Motor neuron (in vitro differentiated cells): ENCODE data around the gene AKR1B15. TPM values are rescaled to one million over a fixed set of nuclear protein-coding genes. Genes with fewer than 3 reads are reported as not detected.

Source experiments
- ATAC-seq, 8 experiments: fragments of 200-7000 bp; cut with Tn5 transposase; replicated peaks in 6 of 8; 2 replicates each; pipeline ENCODE4 v1.8.0; 2021; ENCODE audit warnings: mild to moderate bottlenecking in 8 of 8, moderate library complexity in 8 of 8
- H3K27ac ChIP-seq, 2 donors: fragments of 250-450 bp; sonication (Bioruptor Pico); 2 replicates each; pipeline ENCODE4 v1.9.0; 2021; ENCODE audit warnings: antibody characterized with exemption in 2 of 2, mild to moderate bottlenecking in 2 of 2, moderate library complexity in 1 of 2
- H3K4me1 ChIP-seq, 2 donors: fragments of 250-450 bp; sonication (Bioruptor Pico); replicated peaks in 1 of 2; 2 replicates each; pipeline ENCODE4 v1.6.1; 2021; ENCODE audit warnings: antibody characterized with exemption in 2 of 2, mild to moderate bottlenecking in 2 of 2, moderate library complexity in 1 of 2
- H3K4me3 ChIP-seq, 5 donors: fragments of 250-450 bp; sonication (Bioruptor Pico); 2 replicates each; pipeline ENCODE4 v1.9.0; 2021; ENCODE audit warnings: antibody characterized with exemption in 5 of 5, mild to moderate bottlenecking in 5 of 5, moderate library complexity in 4 of 5
- WGBS, 10 experiments: fragments of 450-650 bp; shearing (Covaris generic); methylation state at CpG; one replicate each; pipeline ENCODE4 v1.0.0; 2022; 5-methylcytosine and 5-hydroxymethylcytosine counted together
- in situ Hi-C, 9 experiments: fragments of 400-800 bp; cut with MboI; loops; one replicate each; pipeline ENCODE4 v1.15.0; 2021; ENCODE audit warnings: low sequenced_read_pairs in 9 of 9, low pct_unique_long_range_greater_than_20kb in 2 of 9; ENCODE audit not compliant: unreplicated experiment in 9 of 9
- total RNA-seq, 8 experiments: library from RNA; unstranded; fragments of 300-600 nt; gene quantifications; 2 replicates each; pipeline versions ENCODE4 v1.2.3 to v1.2.4, GENCODE V29; 2022

Gene AKR1B15
- total RNA-seq, result under 1 TPM in 5 of 8 experiments, not detected in 3; 0.05 to 0.47 (median 0.21) TPM

DNA sequence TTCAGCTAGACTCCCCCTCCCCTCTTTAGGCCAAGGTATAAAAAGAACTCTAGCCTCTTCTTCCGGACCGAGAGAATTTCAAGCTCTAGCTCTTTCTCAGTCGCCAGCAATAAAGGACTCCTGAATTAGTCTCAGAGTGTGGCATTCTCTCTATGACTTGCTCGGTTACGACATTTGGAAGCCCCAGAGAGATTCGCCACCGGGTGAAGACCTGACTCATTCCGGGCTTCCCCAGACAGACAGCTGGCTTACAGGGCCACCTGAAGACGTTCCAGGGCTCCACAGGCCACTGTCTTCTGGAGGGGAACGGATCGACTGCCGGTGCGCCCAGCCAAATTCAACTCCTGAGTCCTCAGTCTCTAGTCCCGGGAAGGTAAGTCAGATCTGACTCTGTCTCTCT is at the start of gene AKR1B15:
TSS of gene AKR1B15 (plus strand) at position 234 of the 400 bp plus-strand sequence. CDS start 15,510 bp downstream, outside the sequence.
- no peak within 1 kb of the TSS for H3K4me3 ChIP-seq
- ATAC-seq, result no peak
- no peak within 1 kb of the TSS for H3K27ac ChIP-seq
- peaks cover 3 to 6% of the 10 kb centered on the region in 2 donors for H3K4me1 ChIP-seq
- WGBS, 10 experiments, result 25 to 100% (median 85%) methylated on average over 1 to 13 of the region's 14 CpGs
- in situ Hi-C loops, result no loop called here

DNA sequence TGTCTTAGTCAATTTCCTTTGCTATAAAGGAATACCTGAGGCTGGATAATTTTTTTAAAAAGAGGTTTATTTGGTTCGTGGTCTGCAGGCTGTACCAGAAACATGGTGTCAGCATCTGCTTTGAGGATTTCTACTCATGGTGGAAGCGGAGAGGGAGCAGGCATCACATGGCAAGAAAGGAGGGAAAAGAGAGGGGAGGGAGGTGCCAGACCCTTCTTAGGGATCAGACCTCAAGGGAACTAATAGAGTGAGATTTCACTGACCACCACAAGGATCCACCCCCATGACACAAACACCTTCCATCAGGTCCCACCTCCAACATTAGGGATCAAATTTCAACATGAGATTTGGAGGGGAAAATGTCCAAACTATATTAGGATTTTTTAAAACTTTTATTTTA is 48.5 kb upstream of the AKR1B15 start:
- no peaks in the 10 kb centered on the region for H3K4me1 ChIP-seq
- H3K4me3 ChIP-seq, result no peak overlapping the region
- no peak overlapping the region for H3K27ac ChIP-seq
- 70 to 100% (median 80%) methylated on average over 1 to 2 of the region's 2 CpGs; no CpG with 5 or more reads in 3 of the 10 experiments for WGBS, 10 experiments
- ATAC-seq, result no peak
- in situ Hi-C loops, result loop anchor here in 2 of 9 experiments (10.0 to 25.0 kb wide), 2 partner anchors 56 to 112 kb away; no protein-coding TSS in a partner anchor

GRCh38 chr7:134500982-134501381 is 47.9 kb upstream of the AKR1B15 start:
- Histone ChIP-seq H3K4me3 (no peak overlapping the region), H3K4me1 (no peaks in the 10 kb centered on the region), H3K27ac (no peak overlapping the region)
- in situ Hi-C loops, result loop anchor here in 2 of 9 experiments (10.0 to 25.0 kb wide), 2 partner anchors 56 to 111 kb away; no protein-coding TSS in a partner anchor
- no peak for ATAC-seq
- WGBS, 10 experiments, result 40 to 80% (median 73%) methylated on average over 2 to 5 of the region's 5 CpGs; no CpG with 5 or more reads in 1 of the 10 experiments

GRCh38 chr7:134502463-134503371 is 46.2 kb upstream of the AKR1B15 start:
- peak in 2 of 8 experiments; percentile 67 to 79 for ATAC-seq
- H3K4me3 ChIP-seq, result no peak overlapping the region
- no peaks in the 10 kb centered on the region for H3K4me1 ChIP-seq
- 1 to 98% (median 53%) methylated on average over 1 to 3 of the region's 3 CpGs; no CpG with 5 or more reads in 2 of the 10 experiments for WGBS, 10 experiments
- no peak overlapping the region for H3K27ac ChIP-seq
- in situ Hi-C loops, result loop anchor here in 2 of 9 experiments (10.0 to 25.0 kb wide), 2 partner anchors 58 to 110 kb away; no protein-coding TSS in a partner anchor

GRCh38 chr7:134504660-134505164 is 44.2 kb upstream of the AKR1B15 start:
- H3K4me1 ChIP-seq, result no peaks in the 10 kb centered on the region
- H3K27ac ChIP-seq, result no peak overlapping the region
- H3K4me3 ChIP-seq, result no peak overlapping the region
- in situ Hi-C loops, result loop anchor here in 2 of 9 experiments (10.0 to 25.0 kb wide), 2 partner anchors 60 to 108 kb away; no protein-coding TSS in a partner anchor
- WGBS, 10 experiments, result 40 to 100% (median 85%) methylated on average over 1 to 3 of the region's 3 CpGs; no CpG with 5 or more reads in 4 of the 10 experiments
- no peak for ATAC-seq

DNA sequence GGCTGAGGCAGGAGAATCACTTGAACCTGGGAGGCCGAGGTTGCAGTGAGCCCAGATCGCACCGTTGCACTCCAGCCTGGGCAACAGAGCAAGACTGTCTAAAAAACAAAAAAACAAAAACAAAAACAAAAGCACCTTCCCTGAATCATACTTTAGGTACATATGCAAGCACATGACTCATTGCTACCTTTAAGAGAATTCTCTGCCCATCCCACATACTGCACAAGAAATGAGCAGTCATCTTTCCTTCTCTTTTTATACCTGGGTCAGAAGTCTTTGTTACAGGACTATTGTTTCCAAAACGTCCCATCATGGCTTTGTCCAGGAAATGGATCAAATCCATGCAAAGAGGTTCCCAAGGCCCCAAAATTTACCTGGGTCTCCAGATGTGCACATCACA is 43.1 kb upstream of the AKR1B15 start:
- ATAC-seq, result no peak
- in situ Hi-C loops, result loop anchor here in 2 of 9 experiments (10.0 to 25.0 kb wide), 2 partner anchors 61 to 106 kb away; no protein-coding TSS in a partner anchor
- H3K27ac ChIP-seq, result no peak overlapping the region
- no peak overlapping the region for H3K4me3 ChIP-seq
- H3K4me1 ChIP-seq, result no peaks in the 10 kb centered on the region
- WGBS, 10 experiments, result 0 to 88% (median 53%) methylated on average over 1 to 4 of the region's 4 CpGs; no CpG with 5 or more reads in 4 of the 10 experiments

- no peak for ATAC-seq
- Histone ChIP-seq H3K27ac (no peak overlapping the region), H3K4me1 (no peaks in the 10 kb centered on the region), H3K4me3 (no peak overlapping the region)
- 67 to 100% (median 80%) methylated on average over 1 of the region's 1 CpG; no CpG with 5 or more reads in 5 of the 10 experiments for WGBS, 10 experiments
- in situ Hi-C loops, result loop anchor here in 2 of 9 experiments (10.0 to 25.0 kb wide), 2 partner anchors 64 to 103 kb away; no protein-coding TSS in a partner anchor
These were observed 39.9 kb upstream of the AKR1B15 start for GRCh38 chr7:134509010-134509409.

- in situ Hi-C loops, result loop anchor here in 3 of 9 experiments (10.0 to 25.0 kb wide), 3 partner anchors 76 to 102 kb away; no protein-coding TSS in a partner anchor
- Histone ChIP-seq H3K4me1 (no peaks in the 10 kb centered on the region), H3K27ac (no peak overlapping the region), H3K4me3 (no peak overlapping the region)
- ATAC-seq, result no peak
- 0 to 93% (median 60%) methylated on average over 1 to 5 of the region's 5 CpGs; no CpG with 5 or more reads in 1 of the 10 experiments for WGBS, 10 experiments
These were observed 38.3 kb upstream of the AKR1B15 start for GRCh38 chr7:134510646-134511045.

DNA sequence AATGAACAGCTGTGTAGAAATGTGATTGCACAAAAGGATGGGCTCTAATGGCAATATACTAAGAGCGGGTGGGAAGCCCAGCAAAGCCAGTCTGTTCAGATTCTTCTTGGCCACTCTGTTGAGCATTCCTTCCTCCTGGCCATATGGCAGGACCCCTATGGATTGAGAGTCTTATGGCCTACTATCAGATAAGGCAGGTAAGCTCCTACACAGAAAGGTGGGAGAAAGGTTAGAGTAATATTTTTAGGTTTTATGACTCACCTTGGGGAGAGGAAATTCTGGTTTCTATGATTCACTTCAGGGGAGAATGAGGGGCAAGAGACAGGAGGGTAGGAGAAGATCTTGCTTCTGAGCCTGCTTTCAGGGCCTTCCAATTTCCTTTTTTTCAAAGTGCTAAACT is 36.6 kb upstream of the AKR1B15 start:
- in situ Hi-C loops, result loop anchor here in 3 of 9 experiments (10.0 to 25.0 kb wide), 3 partner anchors 77 to 100 kb away; no protein-coding TSS in a partner anchor
- H3K4me3 ChIP-seq, result no peak overlapping the region

DNA sequence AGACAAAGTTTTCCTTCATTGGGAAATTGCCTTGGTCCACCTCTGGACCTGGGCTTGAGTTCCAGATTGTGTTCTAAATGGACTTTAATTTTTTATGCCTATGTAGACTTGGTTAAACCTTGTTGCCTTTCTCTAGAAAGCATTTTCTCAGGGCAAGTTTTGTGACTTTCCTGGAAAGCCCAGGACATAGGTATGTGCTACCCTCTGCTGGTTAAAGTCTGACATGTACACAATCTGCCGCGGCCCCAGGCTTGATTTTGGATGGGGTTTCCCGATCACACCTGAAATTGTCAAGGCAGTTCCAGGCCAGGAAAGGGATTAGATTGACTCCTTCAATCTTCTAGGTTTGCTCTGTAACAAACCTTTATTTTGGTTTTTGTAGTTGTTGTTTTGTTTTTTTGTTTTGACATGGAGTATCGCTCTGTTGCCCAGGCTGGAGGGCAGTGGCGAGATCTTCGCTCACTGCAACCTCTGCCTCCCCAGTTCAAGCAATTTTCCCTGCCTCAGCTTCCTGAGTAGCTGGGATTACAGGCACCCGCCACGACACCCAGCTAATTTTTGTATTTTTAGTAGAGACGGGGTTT is 35.6 kb upstream of the AKR1B15 start:
- H3K27ac ChIP-seq, result no peak overlapping the region
- WGBS, 10 experiments, result 0 to 100% (median 38%) methylated on average over 1 to 8 of the region's 9 CpGs; no CpG with 5 or more reads in 2 of the 10 experiments
- H3K4me3 ChIP-seq, result no peak overlapping the region
- no peaks in the 10 kb centered on the region for H3K4me1 ChIP-seq
- in situ Hi-C loops, result loop anchor here in 3 of 9 experiments (10.0 to 25.0 kb wide), 3 partner anchors 78 to 99 kb away; no protein-coding TSS in a partner anchor
- ATAC-seq, result peak in 4 of 8 experiments; percentile 42 to 85 (median 52)

More for the DNA sequence above, 36.6 kb upstream of the AKR1B15 start:
- Histone ChIP-seq H3K27ac (no peak overlapping the region), H3K4me1 (no peaks in the 10 kb centered on the region)
- no peak for ATAC-seq
- WGBS, 10 experiments, result 60 to 100% (median 94%) methylated on average over 1 of the region's 1 CpG; no CpG with 5 or more reads in 4 of the 10 experiments

DNA sequence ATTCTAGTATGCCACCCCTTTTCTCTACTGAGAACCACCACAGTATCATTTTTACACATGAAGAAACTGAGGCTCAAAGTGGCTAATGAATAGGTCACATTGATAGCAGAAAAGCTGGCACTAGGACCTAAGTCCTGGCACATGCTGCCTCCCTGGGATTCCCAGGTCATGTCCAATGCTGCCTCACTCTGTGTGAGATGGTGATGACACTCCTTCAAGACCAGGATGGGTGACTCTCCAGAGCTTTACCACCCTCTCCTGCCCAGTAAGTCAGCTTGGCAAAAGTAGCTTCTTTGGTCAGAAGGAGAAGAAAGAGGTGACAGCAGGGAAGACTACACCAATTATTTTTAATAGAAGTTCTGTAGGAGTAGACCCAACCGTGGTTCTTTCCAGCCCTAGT is 34.8 kb upstream of the AKR1B15 start:
- no peaks in the 10 kb centered on the region for H3K4me1 ChIP-seq
- peak in 1 of 8 experiments; percentile 14 for ATAC-seq
- H3K4me3 ChIP-seq, result no peak overlapping the region
- no peak overlapping the region for H3K27ac ChIP-seq
- in situ Hi-C loops, result loop anchor here in 3 of 9 experiments (10.0 to 25.0 kb wide), 3 partner anchors 79 to 98 kb away; no protein-coding TSS in a partner anchor
- WGBS, 10 experiments, result 0 to 29% (median 14%) methylated on average over 1 of the region's 1 CpG; no CpG with 5 or more reads in 5 of the 10 experiments

DNA sequence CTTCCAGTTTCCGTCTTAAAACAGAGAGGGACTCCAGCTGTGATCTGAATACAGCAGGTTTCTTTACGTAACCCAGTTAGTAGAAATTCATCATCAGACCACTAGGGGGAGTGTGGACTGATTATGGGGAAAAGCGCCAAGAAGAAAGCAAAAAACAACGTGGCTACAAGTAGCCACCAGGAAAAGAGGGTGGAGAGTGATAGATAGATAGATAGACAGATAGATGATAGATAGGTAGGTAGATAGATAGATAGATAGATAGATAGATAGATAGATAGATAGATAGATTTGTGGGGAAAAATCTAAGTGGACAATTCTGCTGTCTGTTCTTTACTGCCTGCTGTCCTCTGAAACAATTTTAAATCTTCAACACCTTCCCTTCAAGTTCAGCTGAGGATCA is 34.2 kb upstream of the AKR1B15 start:
- peak in 4 of 8 experiments; percentile 52 to 81 (median 58) for ATAC-seq
- Histone ChIP-seq H3K27ac (no peak overlapping the region), H3K4me3 (no peak overlapping the region), H3K4me1 (no peaks in the 10 kb centered on the region)
- WGBS, 10 experiments, result 0 to 17% (median 1%) methylated on average over 1 to 4 of the region's 4 CpGs; no CpG with 5 or more reads in 2 of the 10 experiments
- in situ Hi-C loops, result loop anchor here in 3 of 9 experiments (10.0 to 25.0 kb wide), 3 partner anchors 80 to 98 kb away; no protein-coding TSS in a partner anchor
